Stimulated activated CD8-positive, alpha-beta memory T cell treated with anti-CD3 and anti-CD28 coated beads, Interleukin-12 subunit alpha, Interleukin-12 subunit beta, amount 100 ng/mL, for 24 hours (primary cell): ENCODE results near the gene LAS1L.
"Not testable (repeated sequence)": the region's sequence is repeated elsewhere in the genome, so short reads cannot be mapped to it uniquely, and the experiment has no call there.

ENCODE experiments used
- DNase-seq: peaks from one replicate; pipeline ENCODE4 v3.0.0-alpha.2; 2020; ENCODE audit errors: extremely low read depth

LAS1L gene

GRCh38 chrX:65534450-65535292, at the start of gene LAS1L:
Gene LAS1L, minus strand, starts transcription at chrX:65534787. Its CDS starts 72 bp downstream, at chrX:65534715.
- DNase-seq, result peak; percentile 64

DNA sequence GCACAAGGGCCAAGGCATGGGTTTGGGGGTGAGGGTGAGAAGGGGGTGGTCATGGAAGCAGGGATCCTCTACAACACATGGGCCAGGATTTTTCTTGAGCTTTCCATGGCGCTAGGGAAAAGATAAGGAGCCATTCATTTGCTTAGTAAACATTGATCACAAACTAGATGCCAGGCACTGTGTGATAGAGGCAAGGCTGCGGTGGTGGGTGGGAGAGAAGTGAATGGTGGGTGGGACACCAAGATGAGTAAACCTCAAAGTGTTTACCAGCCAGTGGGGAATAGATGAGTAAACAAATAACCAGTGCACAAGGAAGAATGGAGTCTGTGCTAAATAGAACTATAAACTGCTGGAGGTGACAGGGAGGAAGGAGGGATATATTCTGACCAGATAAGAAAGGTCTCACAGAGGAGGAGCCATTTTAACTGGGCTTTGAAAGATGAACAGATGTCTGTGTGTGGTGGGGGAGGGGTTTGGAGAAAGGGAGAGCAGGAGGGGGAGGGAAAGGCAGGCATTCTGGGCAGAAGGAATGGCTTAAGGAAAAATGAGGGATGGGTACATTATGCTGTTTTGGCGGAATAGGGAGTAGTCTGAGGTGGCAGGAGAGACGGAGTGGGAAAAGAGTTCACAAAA, 48.0 kb upstream of the LAS1L start:
- no peak for DNase-seq

DNA sequence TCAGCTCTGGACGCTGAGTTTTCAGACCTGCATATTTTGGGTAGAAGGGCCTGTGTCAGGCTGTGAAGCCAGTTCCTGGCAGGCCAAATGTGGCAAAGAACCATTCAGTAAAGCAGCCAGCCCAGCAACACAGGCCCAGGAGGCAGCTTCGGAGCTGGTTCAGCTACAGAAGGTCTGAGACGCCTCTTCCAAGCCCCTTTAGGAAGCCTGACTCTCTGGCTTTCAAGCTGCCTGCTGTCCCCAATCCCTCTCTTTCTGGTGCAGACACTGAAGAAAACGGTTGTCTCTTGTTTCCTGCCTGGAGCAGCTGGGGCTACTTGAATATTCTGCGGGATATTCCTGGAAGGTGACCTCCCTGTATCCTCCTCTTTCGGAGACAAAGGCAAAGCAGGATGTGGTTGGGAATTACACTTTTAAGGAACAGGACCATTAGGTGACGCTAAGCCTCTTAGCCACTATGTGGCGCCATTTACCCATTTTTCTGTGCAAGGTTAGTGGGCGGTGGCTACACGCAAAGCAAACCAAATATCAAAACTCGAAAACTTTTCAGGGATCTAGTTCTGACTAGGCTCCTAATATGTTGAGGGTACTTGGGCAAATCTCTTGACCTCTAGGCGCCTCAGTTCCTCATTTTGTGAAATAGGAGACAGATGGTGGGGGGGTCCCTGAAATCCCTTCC, 47.2 kb upstream of the LAS1L start:
- DNase-seq, result no peak

DNA sequence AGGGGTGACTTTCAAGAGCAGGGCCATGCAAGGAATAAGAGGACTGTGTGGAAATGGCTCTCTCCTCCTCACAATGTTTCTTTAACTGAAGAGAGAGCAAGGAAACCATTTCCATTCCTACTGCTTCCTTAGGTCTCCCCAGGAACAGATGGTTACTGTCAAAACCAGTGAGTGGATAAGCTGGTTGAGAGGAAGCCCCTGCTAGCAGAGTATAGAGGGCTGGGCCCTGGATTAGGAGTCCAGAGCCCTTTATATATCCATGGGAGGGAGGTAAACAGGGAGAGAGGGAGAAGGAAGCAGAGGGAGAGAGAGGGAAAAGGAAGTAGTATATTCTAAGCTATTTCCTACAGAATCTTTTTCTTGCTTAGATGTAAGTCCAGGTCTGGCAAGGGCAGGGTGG, 43.8 kb upstream of the LAS1L start:
- no peak for DNase-seq

GRCh38 chrX:65576160-65576559, 41.6 kb upstream of the LAS1L start:
- no peak for DNase-seq

DNA sequence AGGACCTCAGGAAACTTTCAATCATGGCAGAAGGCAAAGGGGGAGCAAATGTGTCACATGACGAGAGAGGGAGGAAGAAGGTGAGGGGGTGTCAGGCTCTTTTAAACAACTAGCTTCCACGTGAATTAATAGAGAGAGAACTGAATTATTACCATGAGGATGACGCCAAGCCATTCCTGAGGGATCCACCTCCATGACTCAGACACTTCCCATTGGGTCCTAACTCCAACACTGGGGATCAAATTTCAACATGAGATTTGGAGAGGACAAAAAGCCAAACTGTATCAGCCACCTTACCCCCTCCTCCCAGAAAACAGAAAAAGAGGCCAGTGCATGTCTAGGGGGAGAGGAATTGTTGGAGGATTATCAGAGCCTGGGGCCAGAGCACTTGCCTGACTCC, 40.4 kb upstream of the LAS1L start:
- no peak for DNase-seq

DNA sequence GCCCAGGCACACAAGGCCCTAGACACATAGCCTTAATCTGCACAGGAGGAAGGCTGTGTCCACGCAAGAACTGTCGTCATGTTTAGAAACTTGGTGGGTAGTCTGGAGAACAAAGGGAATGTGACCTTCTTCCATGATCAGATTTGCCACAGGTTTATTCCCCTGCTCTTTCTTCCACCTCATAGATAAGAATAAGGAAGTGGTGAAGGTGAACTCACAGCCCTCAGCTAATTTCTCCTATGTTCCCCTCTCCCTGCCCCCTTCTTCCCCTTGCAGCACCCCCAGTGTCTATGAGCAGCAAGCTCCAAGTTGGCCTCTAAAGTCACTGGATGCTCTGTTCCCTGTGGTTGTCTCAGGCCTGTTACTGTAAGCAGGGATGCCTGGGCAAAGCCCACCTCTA, 39.8 kb upstream of the LAS1L start:
- DNase-seq, result no peak

GRCh38 chrX:65572971-65573370, 38.4 kb upstream of the LAS1L start:
- DNase-seq, result no peak

DNA sequence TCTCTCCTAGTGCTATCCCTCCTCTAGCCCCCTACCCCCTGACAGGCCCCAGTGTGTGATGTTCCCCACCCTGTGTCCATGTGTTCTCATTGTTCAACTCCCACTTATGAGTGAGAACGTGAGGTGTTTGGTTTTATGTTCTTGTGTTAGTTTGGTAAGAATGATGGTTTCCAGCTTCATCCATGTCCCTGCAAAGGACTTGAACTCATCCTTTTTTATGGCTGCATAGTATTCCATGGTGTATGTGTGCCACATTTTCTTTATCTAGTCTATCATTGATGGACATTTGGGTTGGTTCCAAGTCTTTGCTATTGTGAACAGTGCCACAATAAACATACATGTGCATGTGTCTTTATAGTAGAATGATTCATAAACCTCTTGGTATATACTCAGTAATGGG, 28.3 kb upstream of the LAS1L start:
- not testable (repeated sequence) for DNase-seq

- no peak for DNase-seq
These were observed 17.1 kb upstream of the LAS1L start for GRCh38 chrX:65551489-65552339.

GRCh38 chrX:65551086-65551485, 16.5 kb upstream of the LAS1L start:
- no peak for DNase-seq

DNA sequence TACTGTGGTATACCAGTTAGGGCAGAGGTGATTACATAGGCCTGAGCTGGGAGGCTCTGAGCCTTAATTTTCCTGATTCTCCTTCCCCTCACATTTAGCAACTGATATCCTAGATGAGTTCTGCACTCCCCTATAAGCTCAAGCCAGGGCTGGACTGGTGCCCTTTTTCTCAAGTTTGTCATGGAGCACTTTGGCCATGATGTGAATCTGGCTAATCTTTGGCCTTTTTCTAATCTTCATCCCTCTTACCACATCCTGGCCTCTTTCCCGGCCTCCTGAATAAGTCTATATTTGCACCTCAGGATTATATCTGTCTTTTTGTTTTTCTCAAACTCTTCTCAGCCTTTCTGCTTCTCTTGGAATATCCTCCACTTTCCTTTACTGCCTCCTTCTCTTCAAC, 10.9 kb upstream of the LAS1L start:
- DNase-seq, result no peak

- DNase-seq, result no peak
These were observed 2.6 kb upstream of the LAS1L start for GRCh38 chrX:65537229-65537628.

DNA sequence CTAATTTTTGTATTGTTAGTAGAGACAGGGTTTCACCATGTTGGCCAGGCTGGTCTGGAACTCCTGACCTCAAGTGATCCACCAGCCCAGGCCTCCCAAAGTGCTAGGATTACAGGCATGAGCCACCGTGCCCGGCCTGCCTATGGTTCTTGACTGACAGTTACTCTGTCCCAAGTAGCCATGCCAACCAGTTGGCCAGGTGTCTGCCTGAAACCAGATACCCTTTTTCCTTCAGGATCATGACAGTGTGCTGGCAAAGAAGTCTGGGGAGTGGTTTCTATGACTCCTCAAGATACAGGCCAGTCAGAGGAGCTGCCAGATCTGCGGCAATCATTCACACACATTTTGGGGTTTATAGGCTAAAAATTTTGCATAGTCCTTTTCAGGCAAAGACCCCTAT, 1.7 kb upstream of the LAS1L start:
- DNase-seq, result no peak

DNA sequence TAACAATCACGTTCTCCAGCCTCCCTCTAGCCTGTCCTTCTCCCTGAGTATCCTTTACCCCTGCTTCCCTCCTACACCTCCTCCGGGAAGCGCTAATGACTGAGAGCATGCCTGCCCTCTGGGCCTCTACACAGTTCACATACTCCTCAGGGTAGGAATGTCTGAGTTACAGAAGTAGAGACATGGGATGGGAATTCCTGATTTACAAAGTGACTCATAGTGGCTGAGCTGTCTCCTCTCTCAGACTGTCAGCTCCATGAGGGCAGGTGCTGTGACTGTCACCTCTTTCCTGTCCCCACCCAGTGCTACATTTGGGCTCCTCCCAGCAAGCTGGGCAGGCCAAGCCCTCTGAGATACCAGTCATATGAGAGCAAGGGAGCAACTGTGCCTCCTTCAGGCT, 2.6 kb downstream of the LAS1L start:
- no peak for DNase-seq

DNA sequence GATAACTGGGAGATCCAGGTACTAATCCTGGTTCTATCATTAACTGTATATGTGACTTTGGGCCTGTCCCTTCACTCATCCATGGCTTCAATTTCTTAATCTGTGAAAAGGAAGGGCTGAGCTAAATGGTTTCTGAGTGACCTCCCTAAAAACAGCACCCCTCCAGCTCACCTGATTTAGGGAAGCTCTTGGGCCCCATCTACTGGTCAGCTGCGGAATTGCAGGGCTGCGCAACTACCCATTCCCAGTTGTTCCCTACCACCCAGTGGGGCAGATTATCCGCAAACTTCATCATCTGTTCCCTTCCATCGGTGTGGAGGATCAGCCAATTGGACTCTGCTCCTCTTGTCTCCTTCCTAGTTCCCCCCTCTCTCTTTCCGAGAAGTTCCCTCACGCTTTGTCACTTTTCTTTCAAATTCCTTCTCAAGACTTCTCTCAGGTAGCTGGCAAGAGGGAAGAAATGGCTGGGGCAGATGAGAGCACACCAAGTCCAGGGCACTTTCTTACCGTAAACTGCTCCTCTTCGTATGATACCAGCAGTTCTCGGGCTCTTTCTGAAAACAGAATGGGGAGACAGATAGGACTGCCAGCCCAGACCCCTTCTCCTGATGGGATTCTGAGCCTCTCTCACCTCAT, 5.8 kb downstream of the LAS1L start:
- no peak for DNase-seq

DNA sequence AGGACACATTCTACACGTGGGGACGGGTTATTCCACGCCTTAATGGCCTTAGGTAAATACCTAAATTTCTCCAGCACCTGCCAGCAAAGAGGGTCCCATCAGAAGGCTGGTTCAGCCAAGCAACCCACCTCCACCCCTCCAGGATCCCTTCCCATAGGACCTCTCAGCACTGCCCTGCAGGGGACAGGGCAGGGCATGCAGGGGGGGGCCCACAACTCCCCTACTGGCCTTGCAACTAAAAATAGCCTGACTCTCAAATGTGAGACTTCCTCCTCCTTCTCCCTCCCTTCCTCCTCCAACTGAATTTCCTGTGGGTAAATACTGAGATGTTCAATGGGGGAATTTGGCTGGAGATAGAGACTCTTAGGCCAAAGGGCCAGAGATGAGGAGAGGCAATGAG, 6.3 kb downstream of the LAS1L start:
- no peak for DNase-seq

DNA sequence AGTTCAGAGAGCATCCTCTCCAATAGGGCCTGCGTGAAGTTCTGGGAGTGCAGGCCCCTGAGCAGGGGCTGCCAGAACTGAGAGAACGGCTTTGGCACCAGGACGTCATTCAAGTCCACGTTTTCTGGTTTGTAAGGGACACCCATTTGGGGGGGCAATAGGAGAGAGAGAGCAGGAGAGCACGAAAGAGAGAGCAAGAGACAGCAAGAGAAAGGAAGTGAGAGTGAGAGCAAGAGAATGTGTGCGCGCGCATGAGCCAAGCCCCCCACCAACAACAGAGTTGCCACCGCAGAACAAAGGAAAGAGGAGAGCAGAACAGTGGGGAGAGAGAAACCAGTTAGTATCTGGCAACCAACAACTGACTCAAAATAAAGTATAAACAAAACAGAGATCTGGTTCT, 10.4 kb downstream of the LAS1L start:
- DNase-seq, result no peak

DNA sequence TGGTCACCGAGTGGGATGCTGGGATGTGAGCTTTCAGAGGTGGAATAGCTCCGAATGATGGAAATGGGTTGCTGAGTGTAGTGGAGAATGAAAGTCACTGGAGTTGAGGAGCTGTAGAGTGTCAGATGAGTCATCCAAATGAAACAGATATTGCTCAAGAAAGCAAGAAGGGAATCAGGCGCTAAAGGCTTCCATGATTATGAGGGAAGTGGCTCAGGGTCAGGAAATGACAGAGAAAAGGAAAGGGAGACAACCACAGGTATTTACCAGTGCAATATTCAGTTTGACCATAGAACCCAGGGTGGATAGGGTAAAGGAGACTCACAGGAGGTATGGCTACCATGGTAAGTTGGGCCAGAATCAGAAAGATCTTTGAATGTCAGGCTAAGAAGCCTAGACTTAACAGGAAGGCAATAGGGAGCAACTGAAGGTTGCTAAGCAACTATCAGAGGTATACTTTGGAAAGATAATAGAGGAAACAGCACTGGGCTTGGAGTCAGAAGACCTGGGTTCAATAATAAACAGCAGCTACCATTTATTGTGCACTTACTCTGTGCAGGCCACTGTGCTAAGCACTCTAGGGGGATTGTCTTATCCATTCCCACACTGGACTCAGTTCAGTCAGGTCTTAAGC, 11.7 kb downstream of the LAS1L start:
- DNase-seq, result no peak

DNA sequence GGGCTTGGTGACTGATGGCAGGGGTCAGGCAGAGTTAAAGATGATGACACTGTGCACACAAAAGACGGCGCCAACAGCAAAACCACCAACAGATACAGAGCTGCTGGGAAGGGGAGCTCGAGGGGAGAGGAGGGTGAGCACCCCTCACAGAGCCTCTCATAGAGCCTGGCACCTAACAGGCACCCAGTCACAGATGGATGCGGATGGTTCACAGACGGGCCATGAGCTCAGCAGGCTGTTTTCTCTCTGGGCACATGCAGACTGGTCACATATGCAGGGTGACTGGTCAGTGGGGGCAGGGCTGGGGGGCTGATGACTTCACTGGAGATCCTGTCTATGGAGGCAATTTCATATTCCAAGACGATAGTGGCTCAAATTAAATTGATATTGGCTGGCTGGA, 15.1 kb downstream of the LAS1L start:
- not testable (repeated sequence) for DNase-seq

GRCh38 chrX:65518980-65519379, 15.6 kb downstream of the LAS1L start:
- not testable (repeated sequence) for DNase-seq
